Kasumi-1 (cell line): ENCODE measurements around the gene NAP1L4.
A peak's percentile ranks its signal among the peaks of the same experiment; 100 is the strongest.

ENCODE experiments used
- DNase-seq, 2 experiments: peaks; one replicate each; lab custom pipeline; 2025; lab: John Stamatoyannopoulos, UW

Gene NAP1L4

DNA sequence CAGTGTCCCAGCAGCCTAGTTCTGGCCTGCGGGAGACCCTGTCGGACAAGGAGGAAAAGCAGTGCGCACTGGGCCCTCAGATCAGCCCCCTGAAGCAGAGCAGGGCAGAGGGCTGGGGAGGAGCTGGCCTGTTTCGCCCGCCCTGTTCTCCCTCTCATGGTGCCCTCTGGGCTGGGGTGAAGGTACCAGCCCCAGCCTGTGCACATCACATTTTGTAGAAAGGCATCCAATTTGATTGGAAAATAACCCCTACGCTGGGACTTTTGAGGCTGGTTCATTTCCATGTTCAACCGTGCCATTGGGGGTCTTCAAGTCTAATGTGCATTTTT lies 832 bp upstream of the NAP1L4 start:
- peak in 1 of 2 experiments; percentile 56 for DNase-seq

DNA sequence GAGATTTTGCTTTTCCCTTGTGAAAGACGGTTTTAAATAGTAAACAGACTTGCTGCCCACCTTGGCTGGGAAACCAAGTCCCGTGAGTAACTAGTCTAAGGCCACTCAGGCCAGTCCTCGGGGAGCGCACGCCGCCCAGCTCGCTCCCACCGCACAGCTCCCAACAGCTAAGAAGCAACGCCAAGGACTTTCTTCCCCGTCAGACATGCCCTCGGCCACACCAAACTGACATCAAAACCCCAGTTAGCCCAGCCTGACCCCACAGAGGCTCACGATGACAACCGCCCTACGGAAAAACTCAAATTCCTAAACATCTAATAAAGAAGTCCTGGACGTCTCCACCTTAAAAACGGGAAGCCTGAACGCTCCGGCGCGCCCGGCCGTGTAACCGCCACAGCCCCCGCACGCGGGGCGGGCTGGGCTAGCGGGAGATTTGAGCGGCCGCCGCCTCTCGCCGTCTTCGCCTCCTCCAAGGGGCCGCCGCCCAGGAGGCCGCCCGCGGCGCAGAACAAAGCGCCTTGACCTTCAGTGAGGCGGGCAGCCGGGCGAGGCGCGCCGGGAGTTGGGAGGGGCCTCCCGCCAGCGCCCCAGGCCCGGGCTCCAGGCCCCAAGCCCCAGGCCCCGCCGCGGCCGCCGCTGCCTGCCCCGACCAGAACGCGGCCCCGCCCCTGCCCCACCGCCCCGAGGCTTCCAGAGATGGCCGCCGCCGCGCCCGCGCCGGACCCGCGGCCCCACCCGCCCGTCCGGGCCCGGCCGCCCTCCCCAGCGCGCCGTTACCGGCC lies 486 bp downstream of the NAP1L4 start:
- DNase-seq = peak; percentile 26 to 45

DNA sequence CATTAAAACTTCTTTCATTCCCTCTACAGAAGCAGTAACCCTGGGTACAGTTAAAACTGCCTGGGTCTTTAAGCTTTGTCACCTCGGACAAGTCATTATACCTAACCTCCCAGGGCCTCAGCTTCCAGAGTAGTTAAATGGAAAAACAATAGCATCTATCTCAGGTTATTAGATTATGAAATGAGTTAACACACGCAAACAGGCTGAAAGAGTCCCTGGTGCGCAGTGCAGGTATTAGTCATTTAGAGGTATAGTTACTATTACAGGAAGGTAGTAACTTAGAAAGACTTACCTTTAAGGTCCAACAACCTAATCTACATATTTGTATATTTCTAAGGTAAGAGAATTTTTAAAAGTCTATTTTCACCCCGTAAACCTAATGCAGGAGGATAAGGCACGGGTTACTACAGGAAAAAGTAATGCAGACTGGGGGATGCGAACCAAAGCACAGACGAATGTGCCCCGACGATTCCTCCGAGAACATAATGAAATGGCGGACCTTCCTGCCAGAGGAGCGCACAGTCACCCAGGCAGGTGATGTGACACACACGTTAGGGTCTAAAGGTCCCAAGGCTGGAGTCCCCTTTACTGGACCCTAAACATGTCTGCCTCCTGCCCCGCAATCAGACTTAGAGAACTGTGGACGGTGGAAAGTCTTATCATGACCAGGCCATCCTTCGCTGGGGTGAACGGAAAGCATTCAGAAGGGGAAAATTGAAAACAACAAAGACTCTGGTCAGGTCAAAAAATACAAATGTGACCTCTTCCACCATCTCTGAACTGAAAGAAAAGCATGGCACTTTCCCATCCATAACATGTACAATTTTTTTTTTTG lies 1.3 kb downstream of the NAP1L4 start:
- DNase-seq = peak; percentile 3 to 25

DNA sequence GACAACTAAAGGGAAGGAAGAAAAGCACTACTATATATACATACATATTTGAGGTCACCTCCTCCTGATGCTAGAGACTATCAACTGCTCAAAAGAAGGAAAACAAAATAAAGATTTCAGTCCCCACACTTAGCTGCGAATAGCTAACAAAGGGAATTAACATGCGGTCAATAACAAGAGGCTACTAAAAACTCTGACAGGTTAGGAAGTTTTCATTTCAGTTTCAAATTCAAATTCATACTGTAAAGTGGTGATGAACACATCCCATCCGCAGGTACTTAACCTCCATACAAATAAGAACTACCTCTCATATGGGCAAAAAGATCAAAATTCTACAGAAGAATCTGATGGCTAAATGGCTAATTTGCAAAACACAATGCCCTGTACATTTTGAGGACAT lies 2.6 kb downstream of the NAP1L4 start:
- DNase-seq = no peak

DNA sequence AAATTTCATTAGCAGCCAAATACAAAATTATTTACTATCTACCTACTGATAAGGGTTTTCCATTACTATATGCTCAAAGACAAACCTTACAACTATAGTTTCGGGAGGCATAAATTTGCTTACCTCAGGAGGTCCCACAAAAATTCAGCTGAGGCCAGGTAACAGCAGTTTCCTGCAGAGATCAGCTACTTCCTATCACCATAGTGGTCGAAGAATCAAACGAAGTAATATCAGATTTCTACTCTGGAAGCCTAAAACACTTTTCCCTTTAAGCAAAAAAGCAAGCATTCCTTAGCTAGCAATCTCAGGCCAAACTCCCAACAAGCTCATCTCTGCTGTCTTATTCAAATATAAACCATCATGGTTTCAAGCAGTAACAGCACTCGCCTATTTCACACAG lies 3.1 kb downstream of the NAP1L4 start:
- DNase-seq = peak; percentile 20 to 29

DNA sequence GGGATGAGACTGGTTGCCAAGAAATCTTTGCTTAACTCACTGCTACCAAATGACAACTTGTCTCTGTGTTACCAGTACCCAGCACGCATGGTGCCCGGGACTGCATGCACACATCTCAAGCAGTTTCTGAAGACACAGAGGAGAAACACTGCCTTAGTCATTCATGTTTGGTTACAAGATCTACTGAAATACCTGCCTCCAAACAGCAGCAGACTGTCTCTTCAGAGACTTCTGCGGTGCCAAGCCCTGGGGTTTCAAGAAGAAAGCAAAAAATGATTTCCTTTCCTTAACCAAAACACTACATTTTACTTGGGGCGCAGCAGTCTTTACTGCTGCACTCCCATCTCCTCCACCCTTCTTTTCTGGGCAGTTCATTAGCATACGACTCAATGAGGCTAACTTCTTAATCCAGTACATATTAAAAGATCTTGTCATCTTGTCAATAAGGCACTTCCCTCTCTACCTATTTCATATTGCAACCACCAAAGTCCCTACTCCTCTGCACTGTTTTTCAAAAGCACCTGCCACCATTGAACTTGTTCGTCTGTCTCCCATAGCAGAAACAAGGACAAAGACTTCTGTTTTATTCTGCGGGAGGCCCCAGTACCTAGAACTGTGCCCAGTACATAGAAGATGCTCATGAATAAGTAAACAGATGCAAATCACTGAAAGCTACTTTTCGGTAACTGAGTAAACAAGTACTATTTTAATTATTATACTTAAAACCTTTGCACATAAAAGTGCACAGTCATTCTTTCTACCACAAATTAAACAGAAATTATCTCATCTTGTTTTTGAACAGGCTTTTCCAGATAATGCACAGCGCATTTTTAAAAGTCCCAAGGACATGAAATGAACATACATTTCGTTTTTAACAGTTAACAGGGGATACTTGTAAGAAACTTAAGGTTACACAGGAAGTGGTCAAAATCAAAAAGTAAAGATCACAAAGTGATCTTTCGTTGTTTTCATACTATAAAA lies 4.0 kb downstream of the NAP1L4 start:
- no peak for DNase-seq

DNA sequence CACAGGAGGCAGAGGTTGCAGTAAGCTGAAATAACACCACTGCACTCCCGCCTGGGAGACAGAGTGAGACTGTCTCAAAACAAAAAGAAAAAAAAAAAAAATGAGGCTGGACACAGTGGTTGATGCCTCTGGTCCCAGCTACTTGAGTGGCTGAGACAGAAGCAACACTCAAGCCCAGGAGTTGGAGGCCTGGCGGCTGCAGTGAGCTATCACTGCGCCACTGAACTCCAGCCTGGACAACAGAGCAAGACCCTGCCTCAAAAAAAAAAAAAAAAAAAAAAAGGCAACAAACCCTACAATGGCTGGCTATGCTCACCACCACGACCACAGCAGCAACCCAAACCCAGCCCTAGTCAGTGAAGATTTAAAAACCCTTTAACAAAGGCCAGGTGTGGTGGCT lies 8.2 kb downstream of the NAP1L4 start:
- DNase-seq = no peak

DNA sequence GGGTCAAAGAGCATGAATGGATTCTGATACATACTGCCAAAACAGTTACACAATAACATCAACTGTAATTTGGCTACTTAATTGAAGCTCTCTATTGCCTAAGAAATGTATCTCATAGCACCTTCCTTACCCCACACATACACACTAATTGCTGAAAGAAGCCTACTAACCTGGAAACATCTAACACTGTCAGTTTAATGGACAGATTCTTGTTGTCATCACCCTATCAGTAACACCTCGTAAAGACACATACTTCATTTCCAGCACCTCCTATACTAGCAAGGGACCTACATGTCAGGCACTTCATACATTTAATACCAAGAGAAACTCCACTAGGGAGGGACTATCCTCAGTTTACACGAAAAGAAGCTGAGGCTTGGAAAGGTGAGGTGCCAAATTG lies 9.9 kb downstream of the NAP1L4 start:
- no peak for DNase-seq

DNA sequence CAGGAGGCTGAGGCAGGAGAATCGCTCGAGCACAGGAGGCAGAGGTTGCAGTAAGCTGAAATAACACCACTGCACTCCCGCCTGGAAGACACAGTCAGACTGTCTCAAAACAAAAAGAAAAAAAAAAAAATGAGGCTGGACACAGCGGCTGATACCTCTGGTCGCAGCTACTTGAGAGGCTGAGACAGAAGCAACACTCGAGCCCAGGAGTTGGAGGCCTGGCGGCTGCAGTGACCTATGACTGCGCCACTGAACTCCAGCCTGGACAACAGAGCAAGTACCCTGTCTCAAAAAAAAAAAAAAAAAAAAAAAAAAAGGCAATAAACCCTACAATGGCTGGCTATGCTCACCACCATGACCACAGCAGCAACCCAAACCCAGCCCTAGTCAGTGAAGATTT lies 11.0 kb downstream of the NAP1L4 start:
- DNase-seq = no peak

DNA sequence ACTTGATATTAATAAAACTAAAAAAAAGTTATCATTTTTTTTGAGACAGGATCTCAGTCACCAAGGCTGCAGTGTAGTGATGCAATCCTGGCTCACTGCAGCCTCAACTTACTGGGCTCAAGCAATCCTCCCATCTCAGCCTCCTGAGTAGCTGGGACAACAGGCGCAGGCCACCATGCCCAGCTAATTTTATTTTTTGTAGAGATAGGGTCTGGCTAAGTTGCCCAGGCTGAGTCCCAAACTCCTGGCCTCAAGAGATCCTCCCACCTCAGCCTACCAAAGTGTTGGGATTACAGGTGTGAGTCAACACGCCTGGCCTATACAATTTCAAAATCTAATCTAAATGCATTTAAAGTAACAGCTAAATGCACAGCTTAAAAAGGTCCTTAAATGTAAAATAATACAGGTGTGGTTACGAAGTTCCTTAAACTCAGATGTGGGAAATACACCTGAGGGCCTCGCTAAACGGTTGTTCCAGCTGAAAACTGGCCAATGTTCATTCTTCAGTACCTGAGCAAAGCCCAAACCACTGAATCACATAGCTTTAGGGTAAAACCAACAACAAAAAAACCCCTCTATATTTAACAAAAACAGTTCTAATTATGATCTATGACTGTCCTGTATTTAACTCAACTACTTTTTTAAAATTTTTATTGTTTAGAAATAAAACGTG lies 11.8 kb downstream of the NAP1L4 start:
- no peak for DNase-seq

DNA sequence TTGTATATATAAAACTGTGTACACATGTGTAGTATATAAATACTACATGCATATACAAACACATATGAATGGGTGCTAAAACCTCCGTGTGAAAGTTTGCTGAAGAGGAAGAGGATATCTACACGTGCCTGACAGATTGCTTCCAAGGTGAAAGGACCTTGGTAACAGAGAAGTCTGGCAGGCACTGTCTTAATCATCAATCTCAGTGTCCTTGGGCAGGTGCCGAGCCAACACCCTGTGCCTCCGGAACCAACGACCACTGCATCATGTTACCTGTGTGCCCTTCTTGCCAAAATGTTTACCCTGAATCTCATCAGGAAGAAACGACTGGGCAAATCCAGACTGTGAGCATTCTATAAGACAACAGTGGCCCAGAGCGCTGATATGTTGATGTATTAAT lies 15.0 kb downstream of the NAP1L4 start:
- no peak for DNase-seq

DNA sequence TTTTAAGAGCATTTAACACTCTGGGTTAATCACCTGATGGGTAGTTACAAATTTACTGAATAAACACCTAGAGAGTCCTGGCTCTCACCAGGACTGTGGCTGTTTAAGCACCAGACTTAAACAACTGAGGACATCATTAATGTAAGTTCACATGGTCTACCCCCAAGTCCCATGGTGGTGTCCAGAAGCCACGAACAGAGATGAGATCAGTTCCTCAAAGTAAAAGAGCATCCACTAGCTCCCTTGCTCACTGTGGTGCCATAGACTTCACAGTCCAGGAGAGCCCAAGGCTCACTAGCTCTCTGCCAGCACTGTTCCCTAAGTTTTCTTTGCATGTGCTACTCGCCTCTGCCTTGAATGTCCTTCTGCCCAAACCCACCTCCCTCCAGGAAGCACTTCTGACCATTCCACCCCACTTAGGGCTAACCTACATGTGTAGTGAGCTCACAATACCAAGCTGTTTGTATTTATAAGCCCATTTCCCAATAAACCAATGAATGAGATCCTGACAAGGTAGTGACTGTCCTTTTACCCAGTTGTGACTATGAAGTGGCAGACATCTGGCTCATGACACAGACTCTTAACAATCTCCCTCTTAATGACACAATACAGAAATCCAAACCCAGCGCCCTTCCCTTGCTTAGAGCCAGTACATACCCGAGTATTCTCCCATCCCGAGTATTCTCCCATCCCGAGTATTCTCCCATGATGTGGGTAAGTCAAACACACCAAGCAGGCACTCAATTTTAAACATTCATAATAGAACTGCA lies 15.7 kb downstream of the NAP1L4 start:
- DNase-seq = no peak

DNA sequence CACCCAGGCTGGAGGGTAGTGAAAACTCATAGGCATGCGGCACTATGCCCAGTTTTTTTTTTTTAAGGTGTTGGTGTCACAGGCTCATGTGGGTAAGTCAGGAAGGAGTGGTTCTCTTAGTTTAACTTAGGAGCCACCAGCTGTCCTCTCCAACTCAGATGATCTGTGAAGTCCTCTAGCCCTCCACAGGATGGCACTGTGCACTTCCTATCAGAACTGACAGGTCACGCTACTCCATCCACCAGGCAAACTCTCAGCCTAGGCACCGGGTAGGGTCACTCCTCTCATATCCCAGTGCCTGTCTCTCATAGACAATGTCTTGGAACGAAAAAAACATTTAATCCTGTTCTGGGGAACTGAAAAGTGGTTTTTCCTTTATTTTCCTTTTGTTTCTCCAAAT lies 16.5 kb downstream of the NAP1L4 start:
- peak; percentile 56 to 85 for DNase-seq

DNA sequence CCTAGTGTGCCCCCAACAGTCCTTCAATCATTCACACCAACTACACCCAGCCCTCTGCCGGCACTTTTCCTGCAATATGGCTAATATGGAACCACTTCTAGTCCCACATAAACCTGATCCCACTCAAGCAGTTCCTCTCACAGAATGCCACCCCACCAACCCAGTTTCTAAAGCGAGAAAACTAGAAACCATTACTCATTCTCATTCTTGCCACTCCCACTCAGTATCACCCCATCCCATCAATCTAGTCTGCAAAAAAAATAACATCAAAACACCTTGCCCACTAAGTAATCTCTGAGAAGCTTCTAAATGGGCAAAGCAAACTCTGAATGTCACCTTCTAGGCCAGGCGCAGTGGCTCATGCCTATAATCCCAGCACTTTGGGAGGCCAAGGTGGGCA lies 17.9 kb downstream of the NAP1L4 start:
- no peak for DNase-seq

DNA sequence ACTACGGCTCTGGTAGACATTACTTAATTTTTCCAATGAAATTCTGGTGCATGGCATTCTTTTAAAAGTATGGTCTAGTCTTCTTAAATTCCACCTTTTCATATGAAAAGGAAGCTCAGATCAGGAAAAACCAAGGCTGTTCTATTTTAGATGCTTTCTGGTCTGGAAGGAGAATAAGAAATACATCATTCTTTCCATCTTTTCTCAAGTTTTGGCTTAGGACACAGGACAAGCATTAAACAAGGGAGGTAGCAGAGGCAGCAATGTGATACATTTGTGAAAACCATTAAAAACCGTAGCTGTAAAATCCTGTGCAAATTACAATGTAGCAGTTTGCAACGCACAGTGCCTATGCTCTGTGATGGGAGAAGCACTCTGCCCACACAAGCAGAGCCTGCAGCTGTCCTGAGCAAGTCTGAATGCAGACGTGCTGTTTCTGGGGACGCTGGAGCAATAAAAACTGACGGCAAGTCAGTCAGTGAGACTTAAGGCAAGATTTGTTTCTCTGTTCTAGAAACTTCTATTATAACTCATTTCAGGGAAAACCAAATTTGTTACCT lies 23.7 kb downstream of the NAP1L4 start:
- DNase-seq = no peak

DNA sequence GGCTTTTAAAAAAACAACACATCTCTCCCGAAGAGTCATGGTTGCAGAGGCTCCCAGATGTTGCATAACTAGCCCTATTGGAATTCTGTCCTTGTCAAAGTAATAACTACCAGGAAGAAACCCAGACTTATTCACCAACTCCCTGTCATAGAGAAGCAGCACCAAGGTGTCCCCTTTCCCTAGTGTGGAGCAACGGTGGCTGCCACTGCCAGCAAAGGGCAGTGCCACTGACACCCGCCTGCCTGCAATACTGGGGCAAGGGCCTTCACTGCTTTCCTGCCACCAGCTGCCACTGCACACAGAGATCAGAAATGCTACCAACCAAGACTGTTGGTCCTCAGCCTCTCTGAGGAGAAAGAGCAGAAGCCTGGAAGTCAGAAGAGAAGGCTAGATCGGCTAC lies 27.3 kb downstream of the NAP1L4 start:
- no peak for DNase-seq

DNA sequence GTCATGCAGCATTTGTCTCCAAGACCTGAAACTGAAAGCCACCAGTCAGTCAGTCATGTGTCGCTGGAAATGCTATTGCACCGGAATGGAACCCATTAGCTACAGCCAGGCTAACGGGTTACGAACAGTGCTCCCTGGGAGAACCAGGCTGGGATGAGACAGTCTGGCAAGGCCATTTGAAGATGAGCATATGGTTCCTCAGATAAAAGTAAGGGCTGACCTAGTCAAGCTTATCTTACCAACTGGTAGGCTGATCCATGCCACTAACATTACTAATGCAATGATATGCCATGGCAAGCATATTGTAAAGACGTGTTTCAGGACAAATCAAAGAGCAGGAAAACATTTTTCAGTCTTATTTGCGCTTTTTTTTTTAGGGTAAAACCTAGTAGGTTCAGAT lies 28.4 kb downstream of the NAP1L4 start:
- no peak for DNase-seq

DNA sequence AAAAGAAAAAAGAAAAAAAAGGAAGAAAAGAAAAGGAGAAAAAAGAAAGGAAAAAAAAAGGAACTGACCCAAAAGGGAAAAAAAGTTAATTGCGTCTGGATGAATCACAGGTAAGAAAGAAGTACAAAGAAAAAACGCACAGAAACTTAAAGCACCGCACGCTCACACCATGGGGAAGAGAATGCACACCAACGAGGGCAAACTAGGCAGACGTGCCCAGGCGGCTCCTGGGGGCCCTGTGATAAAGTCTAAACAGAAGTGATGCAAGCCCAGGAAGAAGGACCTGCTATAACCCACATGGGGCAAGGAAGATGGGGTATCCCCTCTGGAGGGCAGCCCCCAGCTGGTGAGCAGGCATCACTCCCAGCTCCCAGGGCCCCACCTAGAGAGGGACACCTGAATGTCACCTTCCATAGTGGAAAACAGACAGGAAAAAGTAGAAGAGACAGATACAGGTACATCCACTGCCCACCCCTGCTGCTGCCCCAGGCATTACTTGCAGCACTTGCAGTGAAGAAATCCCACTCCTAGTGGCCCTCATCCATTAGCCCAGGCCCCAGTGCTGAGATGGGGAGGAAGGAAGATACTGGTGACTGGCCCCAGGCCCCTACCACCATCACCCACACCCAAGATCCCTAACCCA lies 28.9 kb downstream of the NAP1L4 start:
- no peak for DNase-seq

DNA sequence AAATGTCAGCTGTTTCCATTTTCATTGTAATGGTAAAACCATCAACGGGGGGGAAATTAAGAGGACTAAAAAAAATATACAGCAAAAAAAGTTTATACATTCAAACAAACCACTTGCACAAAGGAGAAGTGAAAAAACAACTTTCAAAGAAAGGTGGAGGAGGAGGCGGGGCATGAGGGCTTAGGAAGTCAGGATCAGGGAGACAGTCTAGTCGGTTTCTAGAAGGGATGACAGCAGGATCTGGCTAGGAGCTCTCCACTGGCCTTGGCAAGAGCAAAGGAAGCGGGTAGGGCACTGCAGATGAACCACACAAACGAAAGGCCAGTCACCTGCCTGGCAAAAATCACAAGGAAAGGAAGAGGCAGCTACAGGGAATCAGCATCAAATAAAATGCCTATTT lies 31.0 kb downstream of the NAP1L4 start:
- DNase-seq = no peak

DNA sequence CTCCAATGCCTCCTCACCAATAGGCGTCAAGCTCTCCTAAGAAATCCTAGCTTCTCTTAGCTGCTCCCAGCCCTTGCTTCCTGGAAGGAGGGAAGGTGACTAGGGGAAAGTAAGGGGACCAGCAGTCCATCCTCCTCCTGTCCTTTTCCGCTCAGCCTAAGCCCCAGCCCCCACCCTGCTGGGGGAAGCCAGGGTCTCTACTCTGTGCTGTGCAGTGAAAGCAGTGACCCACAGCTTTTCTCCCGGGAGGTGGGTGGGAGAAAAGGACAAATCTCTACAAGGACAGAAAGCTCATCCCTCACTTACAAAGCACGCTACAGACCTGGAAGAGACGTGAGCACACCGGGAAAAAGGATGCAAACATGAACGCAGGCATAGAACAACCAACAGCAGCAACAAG lies 32.0 kb downstream of the NAP1L4 start:
- DNase-seq = no peak
